ENCODE measurements around the gene PDS5A.
"Not testable (repeated sequence)": the region's sequence is repeated elsewhere in the genome, so short reads cannot be mapped to it uniquely, and the experiment has no call there.

The PDS5A gene

GRCh38 chr4:39963656-39964055 is 14.1 kb downstream of the PDS5A start:
- DNase-seq = no peak

- DNase-seq = no peak
Observed at GRCh38 chr4:39961311-39961877, 16.3 kb downstream of the PDS5A start.

- DNase-seq = no peak
Observed at GRCh38 chr4:39950861-39951481, 26.7 kb downstream of the PDS5A start.

- no peak for DNase-seq
Observed at GRCh38 chr4:39947963-39948362, 29.7 kb downstream of the PDS5A start.

- no peak for DNase-seq
Observed at GRCh38 chr4:39947417-39947816, 30.3 kb downstream of the PDS5A start.

- DNase-seq = not testable (repeated sequence)
Observed at GRCh38 chr4:39944245-39944644, 33.5 kb downstream of the PDS5A start.

GRCh38 chr4:39942507-39942906 is 35.2 kb downstream of the PDS5A start:
- DNase-seq = no peak

GRCh38 chr4:39941682-39942217 is 36.0 kb downstream of the PDS5A start:
- no peak for DNase-seq

GRCh38 chr4:39937683-39938268 is 39.9 kb downstream of the PDS5A start:
- no peak for DNase-seq

- no peak for DNase-seq
Observed at GRCh38 chr4:39936565-39937418, 40.9 kb downstream of the PDS5A start.

GRCh38 chr4:39933671-39934590 is 43.8 kb downstream of the PDS5A start:
- DNase-seq = no peak

- no peak for DNase-seq
Observed at GRCh38 chr4:39932776-39933402, 44.8 kb downstream of the PDS5A start.

- DNase-seq = no peak
Observed at GRCh38 chr4:39931441-39931901, 46.2 kb downstream of the PDS5A start.

GRCh38 chr4:39928538-39928937 is 49.2 kb downstream of the PDS5A start:
- no peak for DNase-seq

- no peak for DNase-seq
Observed at GRCh38 chr4:39924014-39924413, 53.7 kb downstream of the PDS5A start.

- DNase-seq = no peak
Observed at GRCh38 chr4:39922399-39922798, 55.3 kb downstream of the PDS5A start.

GRCh38 chr4:39913471-39913870 is 64.2 kb downstream of the PDS5A start:
- no peak for DNase-seq

GRCh38 chr4:39910064-39910463 is 67.6 kb downstream of the PDS5A start:
- no peak for DNase-seq

GRCh38 chr4:39908284-39908683 is 69.4 kb downstream of the PDS5A start:
- DNase-seq = no peak

GRCh38 chr4:39905656-39906055 is 72.1 kb downstream of the PDS5A start:
- no peak for DNase-seq

GRCh38 chr4:39905019-39905418 is 72.7 kb downstream of the PDS5A start:
- not testable (repeated sequence) for DNase-seq

- DNase-seq = no peak
Observed at GRCh38 chr4:39900966-39901365, 76.7 kb downstream of the PDS5A start.
